ENCODE measurements around the gene TYMP.

- no peak for TF ChIP-seq CTCF (conservative IDR thresholded peaks at IDR 0.05; ENCODE audit: low read depth, low read length)
- TF ChIP-seq EZH2 (IDR thresholded peaks at IDR 0.05; ENCODE audit: borderline replicate concordance, low read depth, low read length, poor library complexity, severe bottlenecking) = no peak
These were observed 48.4 kb upstream of the TYMP start, which contains the start of gene CPT1B for GRCh38 chr22:50577987-50578775.
